H9 (cell line): ENCODE results near the gene SLC1A4. TPM values are rescaled to one million over a fixed set of nuclear protein-coding genes. Genes with fewer than 3 reads are reported as not detected.

Experiments used
- DNase-seq: peaks from one replicate; pipeline ENCODE4 v3.0.0-alpha.2; 2017
- H2AFZ ChIP-seq: one replicate; pipeline ENCODE4 v1.6.1; 2013; ENCODE audit warnings: mild to moderate bottlenecking, low read length, control low read depth, moderate library complexity
- H2AK5ac ChIP-seq: 2 replicates; pipeline ENCODE4 v1.6.1; 2013; ENCODE audit warnings: low read length, control low read depth, mixed read lengths; ENCODE audit not compliant: insufficient read length
- H2BK120ac ChIP-seq: one replicate; pipeline ENCODE4 v1.6.1; 2013; ENCODE audit warnings: low read depth, mild to moderate bottlenecking, low read length, control low read depth, inconsistent platforms; ENCODE audit not compliant: poor library complexity, severe bottlenecking
- H2BK12ac ChIP-seq: 2 replicates; pipeline ENCODE4 v1.6.1; 2013; ENCODE audit warnings: low read length, control low read depth, mixed read lengths, low read depth; ENCODE audit not compliant: insufficient read length
- H2BK15ac ChIP-seq: 2 replicates; pipeline ENCODE4 v1.6.1; 2013; ENCODE audit warnings: low read depth, low read length, control low read depth
- H2BK20ac ChIP-seq: one replicate; pipeline ENCODE4 v1.6.1; 2013; ENCODE audit warnings: low read depth, mild to moderate bottlenecking, low read length, control low read depth, inconsistent platforms; ENCODE audit not compliant: poor library complexity, severe bottlenecking
- H2BK5ac ChIP-seq: 2 replicates; pipeline ENCODE4 v1.6.1; 2013; ENCODE audit warnings: low read length, control low read depth, mixed read lengths; ENCODE audit not compliant: insufficient read length
- H3K14ac ChIP-seq: 2 replicates; pipeline ENCODE4 v1.6.1; 2013; ENCODE audit warnings: low read length, control low read depth; ENCODE audit not compliant: insufficient read depth
- H3K18ac ChIP-seq: 2 replicates; pipeline ENCODE4 v1.6.1; 2013; ENCODE audit warnings: low read depth, mild to moderate bottlenecking, mixed read lengths, low read length, control low read depth; ENCODE audit not compliant: insufficient read length
- H3K23ac ChIP-seq: 2 replicates; pipeline ENCODE4 v1.6.1; 2013; ENCODE audit warnings: low read length, control low read depth, mixed read lengths, low read depth; ENCODE audit not compliant: insufficient read length
- H3K23me2 ChIP-seq: 2 replicates; pipeline ENCODE4 v1.6.1; 2013; ENCODE audit warnings: low read depth, mild to moderate bottlenecking, mixed read lengths, low read length, control low read depth; ENCODE audit not compliant: insufficient read length, poor library complexity, severe bottlenecking
- H3K27ac ChIP-seq: 2 replicates; pipeline ENCODE4 v1.5.1; 2013; ENCODE audit warnings: low read length, control low read depth, mixed read lengths, low read depth; ENCODE audit not compliant: insufficient read length
- H3K27me3 ChIP-seq: 2 replicates; pipeline ENCODE4 v1.6.1; 2013; ENCODE audit warnings: low read length, control low read depth, inconsistent platforms; ENCODE audit not compliant: insufficient read depth
- H3K4ac ChIP-seq: 2 replicates; pipeline ENCODE4 v1.6.1; 2013; ENCODE audit warnings: low read depth, mild to moderate bottlenecking, control low read depth, inconsistent platforms, low read length, moderate library complexity
- H3K4me1 ChIP-seq: 2 replicates; pipeline ENCODE4 v1.6.1; 2013; ENCODE audit warnings: low read length, control low read depth, inconsistent platforms; ENCODE audit not compliant: insufficient read depth
- H3K4me2 ChIP-seq: 2 replicates; pipeline ENCODE4 v1.6.1; 2013; ENCODE audit warnings: low read length, control low read depth, mixed read lengths; ENCODE audit not compliant: insufficient read length, insufficient read depth
- H3K56ac ChIP-seq: 2 replicates; pipeline ENCODE4 v1.6.1; 2013; ENCODE audit warnings: low read depth, mild to moderate bottlenecking, mixed read lengths, low read length, control low read depth; ENCODE audit not compliant: insufficient read length
- H3K79me1 ChIP-seq: 2 replicates; pipeline ENCODE4 v1.6.1; 2013; ENCODE audit warnings: low read depth, mild to moderate bottlenecking, moderate library complexity, low read length, control low read depth, inconsistent platforms; ENCODE audit not compliant: insufficient read depth, poor library complexity, severe bottlenecking
- H3K79me2 ChIP-seq: 2 replicates; pipeline ENCODE4 v1.6.1; 2013; ENCODE audit warnings: low read length, control low read depth, inconsistent platforms; ENCODE audit not compliant: insufficient read depth
- H3K9ac ChIP-seq: 2 replicates; pipeline ENCODE4 v1.6.1; 2013; ENCODE audit warnings: low read length, control low read depth, mixed read lengths; ENCODE audit not compliant: insufficient read length; ENCODE audit errors: extremely low read depth
- H3K9me3 ChIP-seq: one replicate; pipeline ENCODE4 v1.6.1; 2013; ENCODE audit warnings: low read depth, low read length, inconsistent platforms; ENCODE audit not compliant: control insufficient read depth
- H3T11ph ChIP-seq: one replicate; pipeline ENCODE4 v1.6.1; 2013; ENCODE audit warnings: mild to moderate bottlenecking, low read length, control low read depth, inconsistent platforms
- H4K20me1 ChIP-seq: one replicate; pipeline ENCODE4 v1.6.1; 2013; ENCODE audit not compliant: control insufficient read depth, insufficient read length, insufficient read depth
- H4K5ac ChIP-seq: 2 replicates; pipeline ENCODE4 v1.6.1; 2013; ENCODE audit warnings: low read depth, mild to moderate bottlenecking, mixed read lengths, low read length, control low read depth; ENCODE audit not compliant: insufficient read length
- H4K8ac ChIP-seq: replicated peaks from 2 replicates; pipeline ENCODE4 v1.6.1; 2013; ENCODE audit warnings: low read length, control low read depth, mixed read lengths, low read depth; ENCODE audit not compliant: insufficient read length
- H4K91ac ChIP-seq: 2 replicates; pipeline ENCODE4 v1.6.1; 2013; ENCODE audit warnings: low read depth, mild to moderate bottlenecking, moderate library complexity, mixed read lengths, low read length, control low read depth; ENCODE audit not compliant: insufficient read length
- H3K27ac Mint-ChIP-seq, 3 experiments: 2 replicates in 2 of 3; 3 replicates in 1 of 3; pipeline ENCODE4 v1.8.0; 2020 to 2021; ENCODE audit warnings: mixed read lengths in 3 of 3, mild to moderate bottlenecking in 1 of 3, moderate library complexity in 1 of 3
- H3K27me3 Mint-ChIP-seq: 2 replicates; pipeline ENCODE4 v1.8.0; 2021; ENCODE audit warnings: low read depth, mild to moderate bottlenecking, moderate library complexity, mixed read lengths
- H3K36me3 Mint-ChIP-seq, 3 experiments: 2 replicates in 2 of 3; 3 replicates in 1 of 3; pipeline ENCODE4 v1.8.0; 2020 to 2021; ENCODE audit warnings: low read depth in 3 of 3, mixed read lengths in 3 of 3; ENCODE audit not compliant: insufficient read depth in 1 of 3
- H3K4me1 Mint-ChIP-seq, 2 experiments: 2 replicates each; pipeline ENCODE4 v1.8.0; 2020; ENCODE audit warnings: mixed read lengths in 2 of 2
- H3K4me3 Mint-ChIP-seq, 2 experiments: 2 replicates in 1 of 2; 3 replicates in 1 of 2; pipeline ENCODE4 v1.8.0; 2020 to 2021; ENCODE audit warnings: mild to moderate bottlenecking in 2 of 2, mixed read lengths in 2 of 2, moderate library complexity in 1 of 2
- H3K9me3 Mint-ChIP-seq, 2 experiments: 2 replicates in 1 of 2; 3 replicates in 1 of 2; pipeline ENCODE4 v1.8.0; 2020; ENCODE audit warnings: mild to moderate bottlenecking in 2 of 2, mixed read lengths in 2 of 2, moderate library complexity in 1 of 2
- WGBS: extraction: QIAGEN DNeasy Blood & Tissue Kit; methylation state at CpG from one replicate; pipeline ENCODE4 v1.1.7; 2013; ENCODE audit warnings: missing lambda C conversion rate, low lambda C conversion rate, mixed read lengths; ENCODE audit not compliant: insufficient read length; ENCODE audit errors: extremely low coverage; 5-methylcytosine and 5-hydroxymethylcytosine counted together
- total RNA-seq: library from RNA; stranded (reverse); gene quantifications from 2 replicates; pipeline ENCODE4 v1.2.1, GENCODE V29; 2021
- TF ChIP-seq, protein P1 (sequence below): fragments of 200-600 bp; sonication (generic); conservative IDR thresholded peaks from 3 replicates; pipeline ENCODE4 v1.8.0; 2021; ENCODE audit warnings: antibody characterized with exemption, mild to moderate bottlenecking

The SLC1A4 gene
- total RNA-seq, 1 experiment from 2014 or later, result 1.9 TPM

GRCh38 chr2:64989982-64990614, 899 bp downstream of the SLC1A4 start:
- H3K23ac ChIP-seq, result no peak overlapping the region
- H3K36me3 Mint-ChIP-seq, result peaks cover 0 to 2% (median 0%) of the 10 kb centered on the region in 3 experiments; a peak in 3 of 7 replicates
- no peak overlapping the region for H3K27ac ChIP-seq
- H3K4me2 ChIP-seq, result peak overlapping the region; percentile 53
- no peak overlapping the region for H3T11ph ChIP-seq
- peaks cover 79% of the 10 kb centered on the region for H3K27me3 Mint-ChIP-seq
- no peak overlapping the region for H2BK120ac ChIP-seq
- H3K4ac ChIP-seq, result no peak overlapping the region
- TF ChIP-seq, protein P1, sequence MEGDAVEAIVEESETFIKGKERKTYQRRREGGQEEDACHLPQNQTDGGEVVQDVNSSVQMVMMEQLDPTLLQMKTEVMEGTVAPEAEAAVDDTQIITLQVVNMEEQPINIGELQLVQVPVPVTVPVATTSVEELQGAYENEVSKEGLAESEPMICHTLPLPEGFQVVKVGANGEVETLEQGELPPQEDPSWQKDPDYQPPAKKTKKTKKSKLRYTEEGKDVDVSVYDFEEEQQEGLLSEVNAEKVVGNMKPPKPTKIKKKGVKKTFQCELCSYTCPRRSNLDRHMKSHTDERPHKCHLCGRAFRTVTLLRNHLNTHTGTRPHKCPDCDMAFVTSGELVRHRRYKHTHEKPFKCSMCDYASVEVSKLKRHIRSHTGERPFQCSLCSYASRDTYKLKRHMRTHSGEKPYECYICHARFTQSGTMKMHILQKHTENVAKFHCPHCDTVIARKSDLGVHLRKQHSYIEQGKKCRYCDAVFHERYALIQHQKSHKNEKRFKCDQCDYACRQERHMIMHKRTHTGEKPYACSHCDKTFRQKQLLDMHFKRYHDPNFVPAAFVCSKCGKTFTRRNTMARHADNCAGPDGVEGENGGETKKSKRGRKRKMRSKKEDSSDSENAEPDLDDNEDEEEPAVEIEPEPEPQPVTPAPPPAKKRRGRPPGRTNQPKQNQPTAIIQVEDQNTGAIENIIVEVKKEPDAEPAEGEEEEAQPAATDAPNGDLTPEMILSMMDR, result no peak
- H2AFZ ChIP-seq, result no peak overlapping the region
- no peaks in the 10 kb centered on the region for H3K9me3 ChIP-seq
- WGBS, result no CpG with 5 or more reads among the region's 35 CpGs
- no peaks in the 10 kb centered on the region for H3K79me1 ChIP-seq
- no peak overlapping the region for H2BK20ac ChIP-seq
- H3K4me1 ChIP-seq, result no peaks in the 10 kb centered on the region
- H3K79me2 ChIP-seq, result no peaks in the 10 kb centered on the region
- H2AK5ac ChIP-seq, result no peak overlapping the region
- no peak overlapping the region for H3K27ac Mint-ChIP-seq
- no peak overlapping the region for H2BK12ac ChIP-seq
- peaks cover 26% of the 10 kb centered on the region; the same call in 1 of the 2 replicates for H3K27me3 ChIP-seq
- no peak overlapping the region for H4K5ac ChIP-seq
- no peaks in the 10 kb centered on the region for H4K20me1 ChIP-seq
- no peak overlapping the region for H3K14ac ChIP-seq
- H2BK15ac ChIP-seq, result no peak overlapping the region; the same call in 1 of the 2 replicates
- no peak overlapping the region for H4K8ac ChIP-seq
- no peak overlapping the region for H3K18ac ChIP-seq
- H3K4me3 Mint-ChIP-seq, result peak overlapping the region; percentile 58 to 79
- H3K4me1 Mint-ChIP-seq, result peaks cover 16 to 20% of the 10 kb centered on the region in 2 experiments
- no peak overlapping the region for H3K9ac ChIP-seq
- H2BK5ac ChIP-seq, result no peak overlapping the region
- peak; percentile 36 for DNase-seq
- no peak overlapping the region for H4K91ac ChIP-seq
- no peak overlapping the region for H3K56ac ChIP-seq
- peaks cover 13% of the 10 kb centered on the region for H3K23me2 ChIP-seq
- no peaks in the 10 kb centered on the region; a peak in 1 of 5 replicates for H3K9me3 Mint-ChIP-seq
